ENCODE measurements around the gene SRMS.

DNA sequence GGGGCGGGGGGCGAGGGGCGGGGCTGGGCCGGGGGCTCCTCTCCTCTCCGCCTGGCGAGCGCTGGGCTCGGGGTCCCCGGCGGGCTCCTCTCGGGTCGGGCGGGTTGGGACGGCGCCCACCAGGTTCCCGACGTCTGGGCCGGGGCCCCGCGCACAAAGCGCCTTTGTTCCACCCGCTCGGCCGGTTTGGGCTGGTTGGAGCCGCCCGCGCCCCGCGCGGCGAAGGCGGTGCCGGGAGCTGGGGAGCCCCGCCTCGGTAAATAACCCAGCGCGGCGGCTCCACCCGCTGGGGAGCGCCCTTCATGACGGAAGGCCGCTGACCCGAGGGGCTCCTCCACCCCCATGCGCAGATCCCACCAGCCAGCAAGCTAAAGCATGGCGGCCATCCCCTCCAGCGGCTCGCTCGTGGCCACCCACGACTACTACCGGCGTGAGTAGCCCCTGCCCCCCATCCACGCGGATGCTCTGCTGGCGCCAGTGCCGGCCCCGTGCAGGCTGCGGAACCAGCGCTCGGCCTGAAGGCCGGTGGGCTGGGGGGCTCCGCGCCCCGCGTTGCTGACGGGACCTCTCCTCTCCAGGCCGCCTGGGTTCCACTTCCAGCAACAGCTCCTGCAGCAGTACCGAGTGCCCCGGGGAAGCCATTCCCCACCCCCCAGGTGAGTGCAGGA is 26.5 kb downstream of the SRMS start:
- TF ChIP-seq, protein P1, sequence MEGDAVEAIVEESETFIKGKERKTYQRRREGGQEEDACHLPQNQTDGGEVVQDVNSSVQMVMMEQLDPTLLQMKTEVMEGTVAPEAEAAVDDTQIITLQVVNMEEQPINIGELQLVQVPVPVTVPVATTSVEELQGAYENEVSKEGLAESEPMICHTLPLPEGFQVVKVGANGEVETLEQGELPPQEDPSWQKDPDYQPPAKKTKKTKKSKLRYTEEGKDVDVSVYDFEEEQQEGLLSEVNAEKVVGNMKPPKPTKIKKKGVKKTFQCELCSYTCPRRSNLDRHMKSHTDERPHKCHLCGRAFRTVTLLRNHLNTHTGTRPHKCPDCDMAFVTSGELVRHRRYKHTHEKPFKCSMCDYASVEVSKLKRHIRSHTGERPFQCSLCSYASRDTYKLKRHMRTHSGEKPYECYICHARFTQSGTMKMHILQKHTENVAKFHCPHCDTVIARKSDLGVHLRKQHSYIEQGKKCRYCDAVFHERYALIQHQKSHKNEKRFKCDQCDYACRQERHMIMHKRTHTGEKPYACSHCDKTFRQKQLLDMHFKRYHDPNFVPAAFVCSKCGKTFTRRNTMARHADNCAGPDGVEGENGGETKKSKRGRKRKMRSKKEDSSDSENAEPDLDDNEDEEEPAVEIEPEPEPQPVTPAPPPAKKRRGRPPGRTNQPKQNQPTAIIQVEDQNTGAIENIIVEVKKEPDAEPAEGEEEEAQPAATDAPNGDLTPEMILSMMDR (IDR thresholded peaks at IDR 0.05), result no peak
- TF ChIP-seq POLR2A (IDR thresholded peaks at IDR 0.05), result no peak
- no peak for TF ChIP-seq POLR2AphosphoS5 (IDR thresholded peaks at IDR 0.05; ENCODE audit: insufficient read depth in 1 of 2, low read depth in 1 of 2)
